ENCODE data around the gene AGBL4. TPM values are rescaled to one million over a fixed set of nuclear protein-coding genes. Genes with fewer than 3 reads are reported as not detected.

The AGBL4 gene
- total RNA-seq, 2 experiments from 2014 or later: not detected

DNA sequence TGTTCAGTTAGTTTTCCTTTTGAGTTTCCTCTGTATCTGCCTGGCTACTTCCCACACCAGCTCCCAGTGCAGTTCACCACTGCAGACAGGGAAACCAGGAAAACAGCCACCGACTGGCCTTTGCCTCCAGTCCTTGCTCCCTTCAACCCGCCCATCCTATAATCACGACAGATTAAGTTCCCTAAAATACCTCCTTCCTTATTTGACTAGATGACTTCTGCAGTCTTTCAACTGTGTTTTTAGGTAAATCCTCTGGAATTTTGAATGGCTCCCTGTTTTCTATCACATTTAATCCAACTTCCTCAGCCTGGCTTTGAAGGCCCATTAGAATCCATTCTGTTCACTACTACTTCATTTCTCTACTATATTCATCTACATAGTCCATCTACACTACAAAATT is 1284.7 kb downstream of the AGBL4 start:
- intact Hi-C loops (cut with DNase I, micrococcal nuclease): no loop called here
- Mint-ChIP-seq H3K36me3 (ENCODE audit: low read depth) (peaks cover 30% of the 10 kb centered on the region), H3K4me1 (no peaks in the 10 kb centered on the region), H3K27ac (no peak overlapping the region), H3K27me3 (no peaks in the 10 kb centered on the region), H3K9me3 (ENCODE audit: low read depth) (no peaks in the 10 kb centered on the region), H3K4me3 (no peak overlapping the region)
- ATAC-seq: no peak
- ChIA-PET CTCF (no interaction called here), POLR2A (no interaction called here)
- DNase-seq: no peak

DNA sequence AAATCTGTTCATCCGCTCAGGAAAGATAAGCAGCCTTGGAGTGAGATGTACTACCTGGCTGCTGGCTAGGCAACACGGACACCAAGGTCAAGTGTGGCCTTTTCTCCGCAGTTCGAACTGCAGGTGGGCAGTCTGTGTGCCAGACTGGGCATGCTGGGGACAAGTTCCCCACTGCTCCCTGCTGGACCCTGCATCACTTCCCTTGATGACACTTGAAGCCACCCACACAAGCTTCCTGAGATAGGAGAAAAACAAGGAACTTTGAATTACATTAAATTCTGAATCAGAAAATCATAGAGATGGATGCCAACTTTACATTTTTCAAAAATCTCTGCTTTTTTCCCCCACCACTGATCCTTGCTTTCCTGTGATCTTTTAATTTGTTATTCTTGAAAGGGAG is 1285.4 kb downstream of the AGBL4 start:
- ChIA-PET CTCF (interaction anchor here (1.2 kb wide), 1 partner anchor 32 kb away, joined by 3 read pairs; no protein-coding TSS in a partner anchor), POLR2A (no interaction called here)
- Mint-ChIP-seq H3K4me3 (no peak overlapping the region), H3K27me3 (no peaks in the 10 kb centered on the region), H3K4me1 (no peaks in the 10 kb centered on the region), H3K27ac (no peak overlapping the region), H3K9me3 (ENCODE audit: low read depth) (no peaks in the 10 kb centered on the region), H3K36me3 (ENCODE audit: low read depth) (peaks cover 33% of the 10 kb centered on the region)
- intact Hi-C loops (cut with DNase I, micrococcal nuclease): no loop called here
- ATAC-seq (no peak), DNase-seq (no peak)

DNA sequence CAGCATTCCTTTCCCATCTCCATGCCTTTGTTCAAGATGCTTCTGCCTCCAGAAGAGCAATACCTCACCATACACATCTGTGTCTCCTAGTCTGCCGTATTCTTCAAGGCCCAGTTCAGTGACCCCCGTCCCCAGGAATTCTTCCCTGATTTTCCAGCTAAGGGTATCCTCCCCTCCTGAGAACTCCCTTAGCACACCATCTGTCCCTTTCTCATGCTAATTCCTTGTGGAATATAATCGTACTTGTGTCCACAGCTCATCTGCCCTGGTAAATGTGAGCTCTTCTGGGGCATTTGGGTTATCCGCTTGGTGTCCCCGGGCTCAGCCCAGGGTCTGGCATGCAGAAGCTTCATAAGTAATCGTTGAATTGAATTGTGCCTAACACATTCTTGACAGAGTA is 1288.0 kb downstream of the AGBL4 start:
- ATAC-seq (no peak), DNase-seq (no peak)
- Mint-ChIP-seq H3K27ac (no peak overlapping the region), H3K4me3 (no peak overlapping the region), H3K4me1 (no peaks in the 10 kb centered on the region), H3K27me3 (no peaks in the 10 kb centered on the region), H3K36me3 (ENCODE audit: low read depth) (peaks cover 26% of the 10 kb centered on the region), H3K9me3 (ENCODE audit: low read depth) (no peaks in the 10 kb centered on the region)
- intact Hi-C loops (cut with DNase I, micrococcal nuclease): no loop called here
- ChIA-PET CTCF (no interaction called here), POLR2A (no interaction called here)

DNA sequence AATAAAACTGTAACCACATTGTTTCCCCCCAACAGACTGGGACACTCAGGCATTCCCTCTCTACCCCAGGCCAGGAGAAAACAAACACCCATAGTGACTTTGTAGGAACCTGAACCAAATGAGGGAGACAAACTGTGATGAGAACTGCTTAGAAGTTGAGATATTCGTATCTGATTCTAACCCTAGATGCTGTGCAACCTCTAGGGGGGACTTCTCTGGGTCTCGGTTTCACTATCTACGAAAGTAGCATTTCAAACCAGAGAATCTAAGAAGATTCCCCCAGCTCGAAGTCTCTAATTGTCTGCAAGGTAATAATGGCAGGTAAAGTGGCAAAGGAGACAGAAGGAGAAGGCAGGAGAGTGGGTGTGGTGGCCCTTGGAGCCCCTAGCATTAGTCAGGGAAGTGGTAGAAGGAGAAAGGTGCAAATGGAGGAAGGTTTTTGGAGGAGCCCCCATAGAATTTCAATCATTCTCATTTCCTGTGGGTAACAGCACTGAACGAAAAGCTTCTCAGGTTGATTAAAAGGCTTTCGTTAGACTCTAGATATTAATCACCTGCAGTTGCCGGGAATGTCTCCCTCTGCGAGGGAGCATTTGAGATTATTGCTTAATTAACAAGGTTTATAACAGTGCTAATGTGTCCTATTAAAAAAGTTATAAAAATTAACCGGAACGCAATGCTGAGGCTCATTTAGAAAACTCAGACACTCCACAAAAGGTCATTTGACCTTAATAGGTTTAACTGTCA is 1293.4 kb downstream of the AGBL4 start:
- CTCF ChIA-PET: no interaction called here
- ATAC-seq (no peak), DNase-seq (no peak)
- Mint-ChIP-seq H3K9me3 (ENCODE audit: low read depth) (no peaks in the 10 kb centered on the region), H3K27me3 (no peaks in the 10 kb centered on the region), H3K36me3 (ENCODE audit: low read depth) (peaks cover 18% of the 10 kb centered on the region), H3K27ac (no peak overlapping the region), H3K4me1 (peaks cover 3% of the 10 kb centered on the region), H3K4me3 (no peak overlapping the region)
- intact Hi-C loops (cut with DNase I, micrococcal nuclease): no loop called here
- POLR2A ChIA-PET: no interaction called here

DNA sequence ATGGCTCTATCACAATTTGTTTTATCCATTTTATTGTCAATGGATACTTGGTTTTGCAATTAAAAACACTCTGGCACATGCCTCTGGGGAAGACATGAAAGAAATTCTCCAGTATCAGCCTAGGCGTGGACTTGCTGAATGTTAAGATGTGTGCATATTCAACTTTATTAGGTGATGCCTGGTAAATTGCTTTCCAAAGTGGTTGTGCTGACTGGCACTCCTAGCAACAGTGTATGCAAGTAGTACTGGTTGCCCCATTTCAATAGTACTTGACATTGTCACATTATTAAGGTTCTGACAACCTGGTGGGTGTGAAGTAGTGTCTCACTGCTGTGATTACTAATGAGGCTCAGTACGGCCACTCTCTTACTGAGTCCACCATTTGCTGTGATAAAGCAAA is 1295.2 kb downstream of the AGBL4 start:
- Mint-ChIP-seq H3K27me3 (no peaks in the 10 kb centered on the region), H3K4me3 (no peak overlapping the region), H3K9me3 (ENCODE audit: low read depth) (no peaks in the 10 kb centered on the region), H3K4me1 (peaks cover 3% of the 10 kb centered on the region), H3K36me3 (ENCODE audit: low read depth) (peaks cover 5% of the 10 kb centered on the region), H3K27ac (no peak overlapping the region)
- DNase-seq (no peak), ATAC-seq (no peak)
- CTCF ChIA-PET: no interaction called here
- intact Hi-C loops (cut with DNase I, micrococcal nuclease): no loop called here
- POLR2A ChIA-PET: no interaction called here

DNA sequence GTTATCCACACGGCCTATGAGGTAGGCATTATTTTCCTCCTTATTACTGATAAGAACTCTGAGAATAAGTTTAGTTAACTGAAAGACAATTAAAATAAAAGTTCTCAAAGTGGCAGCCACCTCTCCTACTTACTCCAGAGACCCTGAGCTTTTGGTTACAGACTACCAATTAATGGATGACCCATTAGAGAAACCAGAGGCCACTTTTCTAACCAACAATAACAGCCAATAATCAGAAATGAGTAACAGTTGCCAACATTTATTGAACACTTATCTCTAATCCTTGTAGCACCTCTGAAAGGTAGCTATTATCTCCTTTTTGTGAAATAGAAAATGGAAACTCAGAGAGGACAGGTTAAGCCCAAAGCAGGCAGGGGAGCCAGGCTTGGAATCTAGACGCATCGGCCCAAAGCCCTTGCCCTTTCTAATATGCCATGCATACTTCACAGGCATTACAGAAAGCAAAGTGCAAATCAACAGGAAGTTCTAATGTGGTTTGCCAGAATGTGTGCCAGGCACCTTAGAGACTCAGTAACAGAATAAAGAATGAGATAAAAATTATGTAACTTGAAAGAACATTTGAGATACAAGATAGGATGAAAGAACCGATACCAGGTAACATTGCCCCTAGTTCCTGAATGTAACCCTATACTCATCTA is 1297.1 kb downstream of the AGBL4 start:
- DNase-seq (no peak), ATAC-seq (no peak)
- ChIA-PET CTCF (no interaction called here), POLR2A (no interaction called here)
- peaks cover 5% of the 10 kb centered on the region for H3K36me3 Mint-ChIP-seq (ENCODE audit: low read depth)
- H3K27ac Mint-ChIP-seq: no peak overlapping the region
- peaks cover 3% of the 10 kb centered on the region for H3K4me1 Mint-ChIP-seq
- H3K27me3 Mint-ChIP-seq: no peaks in the 10 kb centered on the region
- intact Hi-C loops (cut with DNase I, micrococcal nuclease): no loop called here
- no peak overlapping the region for H3K4me3 Mint-ChIP-seq
- H3K9me3 Mint-ChIP-seq (ENCODE audit: low read depth): no peaks in the 10 kb centered on the region

DNA sequence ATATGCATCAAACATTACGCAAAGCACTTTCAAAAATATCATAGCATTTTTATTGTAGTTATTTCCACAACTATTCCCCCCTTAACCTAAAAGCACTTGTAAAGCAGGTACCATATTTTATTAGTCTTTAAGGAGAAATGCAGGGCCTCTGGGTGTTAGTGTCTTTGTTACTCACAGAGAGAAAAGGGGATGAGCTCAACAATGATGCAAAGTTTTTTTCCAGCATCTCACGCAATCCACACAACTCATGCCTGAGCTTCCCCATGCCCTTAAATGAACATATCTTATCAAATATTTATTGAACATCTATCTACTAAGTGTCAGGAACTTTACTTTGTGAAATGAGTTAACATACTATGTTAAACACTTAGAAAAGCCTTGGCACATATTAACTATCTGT is 1297.6 kb downstream of the AGBL4 start:
- Mint-ChIP-seq H3K9me3 (ENCODE audit: low read depth) (no peaks in the 10 kb centered on the region), H3K4me1 (peaks cover 3% of the 10 kb centered on the region), H3K27ac (no peak overlapping the region), H3K27me3 (no peaks in the 10 kb centered on the region), H3K4me3 (no peak overlapping the region), H3K36me3 (ENCODE audit: low read depth) (peaks cover 5% of the 10 kb centered on the region)
- intact Hi-C loops (cut with DNase I, micrococcal nuclease): no loop called here
- DNase-seq (no peak), ATAC-seq (no peak)
- CTCF ChIA-PET: no interaction called here
- POLR2A ChIA-PET: no interaction called here

DNA sequence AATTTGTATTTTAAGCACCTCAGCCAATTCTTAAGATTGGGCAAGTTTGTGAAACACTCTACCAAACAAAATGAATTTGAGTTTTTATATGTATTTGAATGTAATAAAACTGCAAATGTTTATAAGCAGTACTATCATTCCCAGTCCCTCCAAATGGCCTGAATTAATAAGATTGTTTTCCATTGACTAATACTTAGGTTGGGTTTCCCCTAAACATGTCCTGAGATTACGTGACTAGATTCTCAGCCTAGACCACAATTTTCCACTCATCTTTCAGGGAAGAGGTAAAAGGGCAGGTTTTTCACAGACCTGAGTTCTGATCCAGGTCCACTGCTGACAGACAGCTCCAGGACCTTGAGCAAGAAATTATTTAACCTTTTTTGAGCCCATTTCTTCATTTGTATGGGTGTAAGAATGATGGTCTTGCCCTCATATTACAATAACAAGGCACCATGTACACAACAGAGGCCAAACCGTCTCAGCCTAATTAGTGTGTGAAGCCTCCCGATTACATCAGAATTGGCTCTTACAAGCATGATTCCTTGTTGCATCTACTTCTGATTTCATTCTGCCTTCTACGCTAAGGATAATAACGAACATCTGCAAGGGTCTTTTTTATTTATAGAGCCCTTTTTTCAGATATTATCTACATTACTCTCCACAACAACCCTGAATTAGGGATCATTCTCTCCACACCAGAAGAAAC is 1298.3 kb downstream of the AGBL4 start:
- Mint-ChIP-seq H3K4me3 (no peak overlapping the region), H3K4me1 (peaks cover 3% of the 10 kb centered on the region), H3K36me3 (ENCODE audit: low read depth) (peaks cover 5% of the 10 kb centered on the region), H3K9me3 (ENCODE audit: low read depth) (no peaks in the 10 kb centered on the region), H3K27me3 (no peaks in the 10 kb centered on the region), H3K27ac (no peak overlapping the region)
- ChIA-PET POLR2A (no interaction called here), CTCF (no interaction called here)
- intact Hi-C loops (cut with DNase I, micrococcal nuclease): no loop called here
- ATAC-seq: no peak
- no peak for DNase-seq

DNA sequence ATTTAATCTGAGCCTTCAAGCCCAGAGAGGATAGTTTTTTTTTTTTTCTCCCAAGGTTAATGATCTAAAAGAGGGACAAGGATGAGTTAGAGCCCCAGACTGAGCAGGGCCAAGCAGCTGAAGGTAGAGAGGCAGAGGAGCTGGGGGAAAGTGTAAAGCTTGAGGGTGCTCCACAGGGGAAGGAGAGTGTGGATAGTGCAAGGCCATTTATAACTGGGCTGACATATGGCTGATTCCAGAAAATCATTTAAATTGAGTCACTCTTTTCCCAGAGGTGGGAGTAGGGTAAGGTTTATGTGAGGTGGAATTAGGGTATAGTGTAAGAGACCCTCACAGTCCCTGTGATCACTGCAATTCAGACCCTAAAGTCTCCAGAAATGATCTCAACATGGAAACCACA is 1302.8 kb downstream of the AGBL4 start:
- Mint-ChIP-seq H3K4me3 (no peak overlapping the region), H3K4me1 (no peaks in the 10 kb centered on the region), H3K27me3 (no peaks in the 10 kb centered on the region), H3K9me3 (ENCODE audit: low read depth) (no peaks in the 10 kb centered on the region), H3K36me3 (ENCODE audit: low read depth) (no peaks in the 10 kb centered on the region), H3K27ac (no peak overlapping the region)
- ATAC-seq (no peak), DNase-seq (no peak)
- CTCF ChIA-PET: no interaction called here
- POLR2A ChIA-PET: no interaction called here
- intact Hi-C loops (cut with DNase I, micrococcal nuclease): no loop called here

DNA sequence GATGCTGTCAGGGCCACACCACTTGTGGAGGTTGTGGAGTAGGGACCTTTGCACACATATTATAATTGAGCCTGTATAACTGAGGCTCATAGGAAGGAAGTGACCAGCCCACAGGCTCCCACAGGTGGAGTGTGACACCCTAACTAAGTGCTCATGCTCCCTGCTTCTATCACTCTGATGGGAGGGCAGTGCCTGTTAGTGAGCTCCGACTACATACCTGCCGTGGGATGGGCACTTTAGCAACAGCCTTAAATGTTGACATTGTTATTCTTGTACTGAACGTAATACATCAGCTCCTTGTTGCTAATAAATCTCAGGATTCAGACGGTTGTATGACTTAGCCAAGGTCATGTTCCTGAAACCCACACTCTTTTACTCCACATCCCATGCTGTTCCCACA is 1305.0 kb downstream of the AGBL4 start:
- Mint-ChIP-seq H3K36me3 (ENCODE audit: low read depth) (no peaks in the 10 kb centered on the region), H3K4me3 (no peak overlapping the region)
- intact Hi-C loops (cut with DNase I, micrococcal nuclease): no loop called here

DNA sequence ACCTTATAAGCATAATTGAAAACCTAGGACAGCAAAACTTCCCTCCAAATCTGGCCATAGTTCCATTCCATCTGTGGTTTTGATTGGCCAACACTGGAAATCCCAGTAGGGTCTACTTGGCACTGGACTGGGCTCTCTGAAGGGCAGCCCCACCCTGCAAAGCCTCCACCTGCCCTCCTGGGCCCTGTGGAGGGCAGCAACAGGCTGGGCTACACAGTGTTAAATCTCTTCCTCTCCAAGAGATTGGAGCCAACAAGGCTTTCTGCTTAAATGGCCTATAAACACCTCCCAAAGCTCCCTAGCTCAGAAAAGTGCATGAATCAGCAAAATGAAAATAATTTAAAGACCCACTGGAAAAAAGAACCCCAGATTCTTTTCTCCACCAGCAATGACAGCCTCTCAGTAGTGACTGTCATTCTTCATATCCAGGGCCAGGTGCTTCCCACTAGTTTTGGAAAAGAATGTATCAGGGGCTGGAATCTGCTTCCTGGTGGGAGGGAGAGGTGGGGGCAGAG is 1305.6 kb downstream of the AGBL4 start:
- intact Hi-C loops (cut with DNase I, micrococcal nuclease): no loop called here
- CTCF ChIA-PET: interaction anchor here (1.2 kb wide), 1 partner anchor 21 kb away, joined by 4 read pairs; no protein-coding TSS in a partner anchor
- POLR2A ChIA-PET: no interaction called here
- H3K4me3 Mint-ChIP-seq: no peak overlapping the region
- ATAC-seq: no peak
- no peak for DNase-seq
- no peaks in the 10 kb centered on the region for H3K27me3 Mint-ChIP-seq
- H3K9me3 Mint-ChIP-seq (ENCODE audit: low read depth): no peaks in the 10 kb centered on the region
- H3K36me3 Mint-ChIP-seq (ENCODE audit: low read depth): no peaks in the 10 kb centered on the region
- no peak overlapping the region for H3K27ac Mint-ChIP-seq
- no peaks in the 10 kb centered on the region for H3K4me1 Mint-ChIP-seq

More for the DNA sequence above, 1305.0 kb downstream of the AGBL4 start:
- DNase-seq (no peak), ATAC-seq (no peak)
- POLR2A ChIA-PET: no interaction called here
- CTCF ChIA-PET: interaction anchor here (0.6 to 1.2 kb wide), 2 partner anchors 22 to 218 kb away, joined by 3 to 4 read pairs; no protein-coding TSS in a partner anchor
- H3K27ac Mint-ChIP-seq: no peak overlapping the region
- no peaks in the 10 kb centered on the region for H3K9me3 Mint-ChIP-seq (ENCODE audit: low read depth)
- H3K4me1 Mint-ChIP-seq: no peaks in the 10 kb centered on the region
- H3K27me3 Mint-ChIP-seq: no peaks in the 10 kb centered on the region

DNA sequence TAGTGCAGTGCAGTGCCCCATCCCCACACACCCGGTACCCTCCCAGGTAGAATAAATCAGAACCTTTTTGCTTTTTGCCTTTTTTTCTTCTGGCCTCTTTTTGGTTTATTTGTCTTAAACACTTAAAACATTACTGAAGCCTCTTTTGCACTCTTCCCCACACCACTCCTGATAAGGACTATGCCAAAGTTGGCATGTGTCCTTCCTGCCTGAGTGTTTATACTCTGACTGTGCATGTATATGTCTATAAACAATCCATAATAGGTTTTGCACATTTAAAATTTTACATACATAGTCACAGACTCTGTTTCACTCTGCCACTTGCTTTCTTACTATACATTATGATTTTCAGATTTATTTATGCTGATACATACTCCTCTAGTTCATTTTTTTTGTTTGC is 1306.7 kb downstream of the AGBL4 start:
- Mint-ChIP-seq H3K9me3 (ENCODE audit: low read depth) (no peaks in the 10 kb centered on the region), H3K27me3 (no peaks in the 10 kb centered on the region), H3K27ac (no peak overlapping the region), H3K36me3 (ENCODE audit: low read depth) (no peaks in the 10 kb centered on the region), H3K4me3 (no peak overlapping the region), H3K4me1 (no peaks in the 10 kb centered on the region)
- ATAC-seq (no peak), DNase-seq (no peak)
- CTCF ChIA-PET: no interaction called here
- POLR2A ChIA-PET: no interaction called here
- intact Hi-C loops (cut with DNase I, micrococcal nuclease): no loop called here

All from activated CD4-positive, alpha-beta T cell treated with anti-CD3 and anti-CD28 coated beads for 36 hours (primary cell).